ENCODE measurements around the gene SAMD8.
"Not testable (repeated sequence)": the region's sequence is repeated elsewhere in the genome, so short reads cannot be mapped to it uniquely, and the experiment has no call there.

Gene SAMD8

GRCh38 chr10:75166623-75166972 is 55.1 kb downstream of the SAMD8 start:
- Mint-ChIP-seq H3K36me3 (ENCODE audit: low read depth) (peaks cover 16% of the 10 kb centered on the region), H3K9me3 (no peaks in the 10 kb centered on the region), H3K27ac (peak overlapping the region; percentile 91), H3K27me3 (ENCODE audit: low read depth) (no peaks in the 10 kb centered on the region), H3K4me3 (peak overlapping the region; percentile 67), H3K4me1 (ENCODE audit: low read depth) (peaks cover 30% of the 10 kb centered on the region)
- DNase-seq (ENCODE audit: low spot score): no peak

GRCh38 chr10:75168275-75168674 is 56.8 kb downstream of the SAMD8 start:
- peak overlapping the region; percentile 67 for H3K27ac Mint-ChIP-seq
- peaks cover 30% of the 10 kb centered on the region for H3K4me1 Mint-ChIP-seq (ENCODE audit: low read depth)
- H3K36me3 Mint-ChIP-seq (ENCODE audit: low read depth): peaks cover 16% of the 10 kb centered on the region
- H3K27me3 Mint-ChIP-seq (ENCODE audit: low read depth): no peaks in the 10 kb centered on the region
- DNase-seq (ENCODE audit: low spot score): no peak
- H3K9me3 Mint-ChIP-seq: no peaks in the 10 kb centered on the region
- H3K4me3 Mint-ChIP-seq: peak overlapping the region; percentile 38

GRCh38 chr10:75170215-75170614 is 58.8 kb downstream of the SAMD8 start:
- DNase-seq (ENCODE audit: low spot score): no peak
- H3K36me3 Mint-ChIP-seq (ENCODE audit: low read depth): peaks cover 20% of the 10 kb centered on the region
- H3K27ac Mint-ChIP-seq: no peak overlapping the region
- H3K27me3 Mint-ChIP-seq (ENCODE audit: low read depth): no peaks in the 10 kb centered on the region
- no peak overlapping the region for H3K4me3 Mint-ChIP-seq
- H3K9me3 Mint-ChIP-seq: no peaks in the 10 kb centered on the region
- peaks cover 27% of the 10 kb centered on the region for H3K4me1 Mint-ChIP-seq (ENCODE audit: low read depth)

GRCh38 chr10:75175046-75175445 is 63.6 kb downstream of the SAMD8 start:
- DNase-seq (ENCODE audit: low spot score): no peak
- H3K4me3 Mint-ChIP-seq: no peak overlapping the region
- H3K36me3 Mint-ChIP-seq (ENCODE audit: low read depth): peaks cover 20% of the 10 kb centered on the region
- peaks cover 20% of the 10 kb centered on the region for H3K4me1 Mint-ChIP-seq (ENCODE audit: low read depth)
- H3K9me3 Mint-ChIP-seq: no peaks in the 10 kb centered on the region
- no peaks in the 10 kb centered on the region for H3K27me3 Mint-ChIP-seq (ENCODE audit: low read depth)
- no peak overlapping the region for H3K27ac Mint-ChIP-seq

GRCh38 chr10:75176046-75176445 is 64.6 kb downstream of the SAMD8 start:
- no peaks in the 10 kb centered on the region for H3K9me3 Mint-ChIP-seq
- H3K4me1 Mint-ChIP-seq (ENCODE audit: low read depth): peaks cover 19% of the 10 kb centered on the region
- DNase-seq (ENCODE audit: low spot score): no peak
- no peaks in the 10 kb centered on the region for H3K27me3 Mint-ChIP-seq (ENCODE audit: low read depth)
- H3K4me3 Mint-ChIP-seq: no peak overlapping the region
- H3K36me3 Mint-ChIP-seq (ENCODE audit: low read depth): peaks cover 18% of the 10 kb centered on the region
- no peak overlapping the region for H3K27ac Mint-ChIP-seq

GRCh38 chr10:75176736-75177135 is 65.3 kb downstream of the SAMD8 start:
- DNase-seq (ENCODE audit: low spot score): no peak
- Mint-ChIP-seq H3K36me3 (ENCODE audit: low read depth) (peaks cover 19% of the 10 kb centered on the region), H3K27ac (no peak overlapping the region), H3K4me3 (no peak overlapping the region), H3K4me1 (ENCODE audit: low read depth) (peaks cover 24% of the 10 kb centered on the region), H3K27me3 (ENCODE audit: low read depth) (no peaks in the 10 kb centered on the region), H3K9me3 (no peaks in the 10 kb centered on the region)

- Mint-ChIP-seq H3K4me3 (no peak overlapping the region), H3K4me1 (ENCODE audit: low read depth) (peaks cover 24% of the 10 kb centered on the region), H3K9me3 (no peaks in the 10 kb centered on the region), H3K27ac (peak overlapping the region; percentile 43), H3K27me3 (ENCODE audit: low read depth) (no peaks in the 10 kb centered on the region), H3K36me3 (ENCODE audit: low read depth) (peaks cover 21% of the 10 kb centered on the region)
- DNase-seq (ENCODE audit: low spot score): no peak
Observed at GRCh38 chr10:75179657-75180177, 68.3 kb downstream of the SAMD8 start.

- Mint-ChIP-seq H3K9me3 (no peaks in the 10 kb centered on the region), H3K27ac (no peak overlapping the region)
Observed at GRCh38 chr10:75180592-75180991, 69.1 kb downstream of the SAMD8 start.

GRCh38 chr10:75181073-75181472 is 69.6 kb downstream of the SAMD8 start:
- DNase-seq (ENCODE audit: low spot score): no peak
- peaks cover 14% of the 10 kb centered on the region for H3K36me3 Mint-ChIP-seq (ENCODE audit: low read depth)
- H3K4me3 Mint-ChIP-seq: no peak overlapping the region
- H3K27me3 Mint-ChIP-seq (ENCODE audit: low read depth): no peaks in the 10 kb centered on the region
- H3K9me3 Mint-ChIP-seq: no peaks in the 10 kb centered on the region
- no peak overlapping the region for H3K27ac Mint-ChIP-seq
- peaks cover 21% of the 10 kb centered on the region for H3K4me1 Mint-ChIP-seq (ENCODE audit: low read depth)

More at GRCh38 chr10:75180592-75180991, 69.1 kb downstream of the SAMD8 start:
- Mint-ChIP-seq H3K27me3 (ENCODE audit: low read depth) (no peaks in the 10 kb centered on the region), H3K4me3 (no peak overlapping the region), H3K4me1 (ENCODE audit: low read depth) (peaks cover 21% of the 10 kb centered on the region), H3K36me3 (ENCODE audit: low read depth) (peaks cover 17% of the 10 kb centered on the region)
- no peak for DNase-seq (ENCODE audit: low spot score)

GRCh38 chr10:75186310-75186709 is 74.9 kb downstream of the SAMD8 start:
- no peaks in the 10 kb centered on the region for H3K27me3 Mint-ChIP-seq (ENCODE audit: low read depth)
- DNase-seq (ENCODE audit: low spot score): no peak
- H3K4me3 Mint-ChIP-seq: no peak overlapping the region
- H3K36me3 Mint-ChIP-seq (ENCODE audit: low read depth): peaks cover 5% of the 10 kb centered on the region
- H3K27ac Mint-ChIP-seq: no peak overlapping the region
- H3K4me1 Mint-ChIP-seq (ENCODE audit: low read depth): peaks cover 18% of the 10 kb centered on the region
- no peaks in the 10 kb centered on the region for H3K9me3 Mint-ChIP-seq

GRCh38 chr10:75187961-75188426 is 76.5 kb downstream of the SAMD8 start:
- Mint-ChIP-seq H3K36me3 (ENCODE audit: low read depth) (peaks cover 3% of the 10 kb centered on the region), H3K4me3 (no peak overlapping the region), H3K27me3 (ENCODE audit: low read depth) (no peaks in the 10 kb centered on the region), H3K4me1 (ENCODE audit: low read depth) (peaks cover 14% of the 10 kb centered on the region), H3K9me3 (no peaks in the 10 kb centered on the region), H3K27ac (peak overlapping the region; percentile 67)
- DNase-seq (ENCODE audit: low spot score): peak; percentile 46

GRCh38 chr10:75188522-75188921 is 77.1 kb downstream of the SAMD8 start:
- H3K27me3 Mint-ChIP-seq (ENCODE audit: low read depth); H3K4me3 Mint-ChIP-seq; H3K9me3 Mint-ChIP-seq; DNase-seq (ENCODE audit: low spot score); H3K36me3 Mint-ChIP-seq (ENCODE audit: low read depth): not testable (repeated sequence)
- H3K4me1 Mint-ChIP-seq (ENCODE audit: low read depth): peaks cover 14% of the 10 kb centered on the region
- peak overlapping the region; percentile 67 for H3K27ac Mint-ChIP-seq

GRCh38 chr10:75189266-75190096 is 78.0 kb downstream of the SAMD8 start:
- DNase-seq (ENCODE audit: low spot score): no peak
- Mint-ChIP-seq H3K9me3 (no peaks in the 10 kb centered on the region), H3K27ac (peak overlapping the region; percentile 1)

GRCh38 chr10:75191821-75192568 is 80.5 kb downstream of the SAMD8 start:
- H3K4me3 Mint-ChIP-seq: no peak overlapping the region
- no peaks in the 10 kb centered on the region for H3K9me3 Mint-ChIP-seq
- H3K27me3 Mint-ChIP-seq (ENCODE audit: low read depth): no peaks in the 10 kb centered on the region
- H3K36me3 Mint-ChIP-seq (ENCODE audit: low read depth): peaks cover 2% of the 10 kb centered on the region
- DNase-seq (ENCODE audit: low spot score): no peak
- H3K4me1 Mint-ChIP-seq (ENCODE audit: low read depth): peaks cover 11% of the 10 kb centered on the region
- no peak overlapping the region for H3K27ac Mint-ChIP-seq

More at GRCh38 chr10:75189266-75190096, 78.0 kb downstream of the SAMD8 start:
- Mint-ChIP-seq H3K36me3 (ENCODE audit: low read depth) (peaks cover 2% of the 10 kb centered on the region), H3K4me3 (no peak overlapping the region), H3K27me3 (ENCODE audit: low read depth) (no peaks in the 10 kb centered on the region), H3K4me1 (ENCODE audit: low read depth) (peaks cover 14% of the 10 kb centered on the region)
